ENCODE measurements around the gene PDE2A.
A peak's percentile ranks its signal among the peaks of the same experiment; 100 is the strongest.

GRCh38 chr11:72589802-72590761, 84.1 kb downstream of the PDE2A start:
- TF ChIP-seq CTCF (IDR thresholded peaks at IDR 0.05; ENCODE audit: borderline replicate concordance, extremely low read depth, low read length, poor library complexity, severe bottlenecking), result peak; percentile 26
- TF ChIP-seq EZH2 (IDR thresholded peaks at IDR 0.05; ENCODE audit: borderline replicate concordance, low read depth, low read length, severe bottlenecking), result no peak
